Spinal cord (tissue), 10 donors: ENCODE results near the gene TMIE. TPM values are rescaled to one million over a fixed set of nuclear protein-coding genes. Genes with fewer than 3 reads are reported as not detected.
A peak's percentile ranks its signal among the peaks of the same experiment; 100 is the strongest.

ENCODE experiments used
- DNase-seq, 6 donors: peaks; one replicate each; pipeline versions ENCODE4 v3.0.0 to v3.0.0-alpha.2; 2013 to 2015; ENCODE audit warnings: low spot score in 6 of 6, low read depth in 4 of 6
- H3K27ac ChIP-seq: one replicate; pipeline ENCODE4 v1.5.1; 2013; ENCODE audit warnings: low read depth, low read length, control low read depth
- H3K27me3 ChIP-seq: one replicate; pipeline ENCODE4 v1.6.1; 2013; ENCODE audit warnings: low read length; ENCODE audit not compliant: control insufficient read depth, insufficient read depth
- H3K36me3 ChIP-seq: one replicate; pipeline ENCODE4 v1.6.1; 2013; ENCODE audit warnings: low read length; ENCODE audit not compliant: control insufficient read depth, insufficient read depth
- H3K4me1 ChIP-seq: one replicate; pipeline ENCODE4 v1.6.1; 2013; ENCODE audit warnings: low read length; ENCODE audit not compliant: control insufficient read depth, insufficient read depth
- H3K4me3 ChIP-seq: one replicate; pipeline ENCODE4 v1.5.1; 2013; ENCODE audit warnings: low read depth, low read length, control low read depth
- H3K9me3 ChIP-seq: one replicate; pipeline ENCODE4 v1.6.1; 2013; ENCODE audit warnings: low read length; ENCODE audit not compliant: control insufficient read depth, insufficient read depth
- WGBS: methylation state at CpG from one replicate; pipeline ENCODE4 v1.1.5; 2013; ENCODE audit warnings: missing lambda C conversion rate; ENCODE audit not compliant: insufficient coverage; 5-methylcytosine and 5-hydroxymethylcytosine counted together
- long read RNA-seq, 4 donors: transcript quantifications; one replicate each; lab custom pipeline, GENCODE V29; 2026
- polyA plus RNA-seq, 2 donors: library from polyadenylated mRNA; unstranded; fragments of 120-200 nt; gene quantifications; one replicate each; pipeline ENCODE4 v1.2.1, GENCODE V29; 2013; ENCODE audit not compliant: insufficient read length in 2 of 2
- total RNA-seq, 2 donors: library from RNA; depleted of rRNA in 1 of 2; stranded (reverse); fragments of 120-200 nt in 1 of 2; fragments of >200 nt in 1 of 2; gene quantifications; one replicate each; pipeline versions ENCODE4 v1.2.3 to v1.2.4, GENCODE V29; 2013 to 2014
- donor health status: healthy.

The TMIE gene, protein sequence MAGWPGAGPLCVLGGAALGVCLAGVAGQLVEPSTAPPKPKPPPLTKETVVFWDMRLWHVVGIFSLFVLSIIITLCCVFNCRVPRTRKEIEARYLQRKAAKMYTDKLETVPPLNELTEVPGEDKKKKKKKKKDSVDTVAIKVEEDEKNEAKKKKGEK
- total RNA-seq, result 1 to 10 TPM; 1.5 to 1.8 TPM
- polyA plus RNA-seq, result 1 to 10 TPM; 6.2 to 6.8 TPM
- long read RNA-seq, donor 1, partial matches to known transcripts, result 0 of 3 reads
- long read RNA-seq, donor 1, other reads (novel, unspliced or antisense), result 0 of 3 reads
- long read RNA-seq, donor 2, partial matches to known transcripts, result 0 of 2 reads
- long read RNA-seq, donor 2, other reads (novel, unspliced or antisense), result 0 of 2 reads
- long read RNA-seq, donor 3, result 0 reads
- long read RNA-seq, donor 4, result 0 reads

DNA sequence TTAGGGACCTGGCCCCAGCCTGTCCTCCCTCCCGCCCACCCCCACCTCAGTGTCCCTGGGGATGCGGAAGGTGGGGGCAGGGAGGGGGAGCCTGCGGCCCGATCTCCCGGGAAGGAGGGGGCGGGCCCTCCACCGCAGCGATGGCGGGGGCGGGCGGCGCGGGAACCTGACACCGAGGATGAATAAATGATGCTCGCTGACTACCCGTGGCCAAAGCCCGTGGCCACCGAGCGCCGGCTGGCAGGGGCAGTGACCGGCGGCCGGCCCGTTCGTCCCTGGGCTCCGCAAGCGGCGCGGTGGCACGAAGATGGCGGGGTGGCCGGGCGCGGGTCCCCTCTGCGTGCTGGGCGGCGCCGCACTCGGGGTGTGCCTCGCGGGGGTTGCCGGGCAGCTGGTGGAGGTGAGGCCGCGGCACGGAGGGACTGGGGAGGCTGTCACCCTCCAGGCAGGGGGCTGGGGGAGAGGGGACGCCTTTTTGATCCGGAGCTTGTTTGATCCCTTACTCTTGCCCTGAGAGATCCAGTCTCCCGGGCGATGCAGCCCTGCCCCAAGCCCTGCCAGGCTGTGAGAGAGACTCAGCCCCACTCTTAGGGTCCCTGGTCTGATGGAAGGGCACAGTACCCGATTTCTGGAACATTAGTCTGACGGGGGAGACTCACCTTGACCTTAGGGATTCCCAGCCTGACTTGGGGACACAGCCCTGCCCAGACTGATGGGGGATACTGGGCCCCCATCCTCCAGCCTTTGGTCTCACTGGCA is at the start of gene TMIE:
TSS of gene TMIE (plus strand) at position 212 of the 759 bp plus-strand sequence. CDS start at position 308, 96 bp downstream.
- H3K27me3 ChIP-seq, result no peaks in the 10 kb centered on the region
- H3K4me3 ChIP-seq, result peak within 1 kb of the TSS; percentile 24
- 1% methylated on average over 49 of the region's 51 CpGs for WGBS
- H3K4me1 ChIP-seq, result peaks cover 39% of the 10 kb centered on the region
- peak in 3 of 6 donors; percentile 38 to 43 (median 39) for DNase-seq
- H3K9me3 ChIP-seq, result no peaks in the 10 kb centered on the region
- peaks cover 3% of the 10 kb centered on the region for H3K36me3 ChIP-seq
- H3K27ac ChIP-seq, result no peak within 1 kb of the TSS

DNA sequence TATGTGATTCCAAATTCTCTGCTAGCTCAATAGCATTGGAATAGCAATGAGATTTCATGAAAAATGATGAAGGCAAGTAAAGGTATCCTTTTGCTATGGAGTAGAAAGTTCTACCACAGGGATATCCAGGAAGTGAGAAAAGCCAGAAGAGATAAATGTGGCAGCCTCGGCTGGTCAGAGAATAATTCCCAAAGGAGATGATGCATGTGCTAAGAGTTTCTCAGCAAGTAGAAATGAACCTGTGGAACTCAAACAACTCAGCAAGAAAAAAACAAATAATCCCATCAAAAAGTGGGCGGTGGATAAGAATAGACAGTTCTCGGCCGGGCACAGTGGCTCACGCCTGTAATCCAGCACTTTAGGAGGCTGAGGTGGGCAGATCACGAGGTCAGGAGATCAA is 45.9 kb upstream of the TMIE start:
- Histone ChIP-seq H3K4me3 (no peak overlapping the region), H3K36me3 (no peaks in the 10 kb centered on the region), H3K9me3 (no peaks in the 10 kb centered on the region), H3K27ac (no peak overlapping the region), H3K27me3 (no peaks in the 10 kb centered on the region), H3K4me1 (peaks cover 10% of the 10 kb centered on the region)
- 100% methylated on average over 1 of the region's 6 CpGs for WGBS
- no peak for DNase-seq

DNA sequence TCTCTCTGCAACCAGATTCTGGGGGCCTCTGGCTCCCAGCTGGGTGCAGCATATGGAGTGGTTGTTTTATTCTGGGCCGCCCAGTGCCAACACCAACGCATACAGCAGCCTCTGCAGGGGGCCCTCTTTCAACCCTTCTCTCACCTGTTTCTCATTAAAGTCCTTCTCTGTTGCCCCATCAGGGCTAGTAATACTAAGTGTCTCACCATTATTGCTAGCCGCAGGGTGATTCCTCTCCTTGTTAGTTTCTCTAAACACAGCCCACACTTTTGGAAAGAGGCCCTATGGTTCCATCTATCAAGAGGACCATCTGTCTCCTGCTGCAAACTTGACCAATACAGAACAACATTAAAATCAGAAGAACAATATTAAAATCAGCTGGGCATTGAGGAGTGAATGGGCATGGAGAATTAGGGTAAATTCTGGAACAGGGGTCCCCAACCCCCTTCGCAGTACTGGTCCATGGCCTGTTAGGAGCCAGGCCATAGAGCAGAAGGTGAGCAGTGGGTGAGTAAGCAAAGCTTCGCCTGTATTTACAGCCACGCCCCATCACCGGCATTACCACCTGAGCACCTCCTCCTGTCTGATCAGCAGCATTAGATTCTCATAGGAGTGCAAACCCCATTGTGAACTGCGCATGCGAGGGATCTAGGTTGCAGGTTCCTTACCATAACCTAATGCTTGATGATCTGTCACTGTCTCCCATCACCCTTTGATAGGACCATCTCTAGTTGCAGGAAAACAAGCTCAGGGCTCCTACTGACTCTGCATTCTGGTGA is 44.2 kb upstream of the TMIE start:
- 67% methylated on average over 8 of the region's 9 CpGs for WGBS
- DNase-seq, result peak in 1 of 6 donors; percentile 29
- no peak overlapping the region for H3K4me3 ChIP-seq
- H3K9me3 ChIP-seq, result no peaks in the 10 kb centered on the region
- no peaks in the 10 kb centered on the region for H3K27me3 ChIP-seq
- no peak overlapping the region for H3K27ac ChIP-seq
- H3K4me1 ChIP-seq, result peaks cover 21% of the 10 kb centered on the region
- H3K36me3 ChIP-seq, result no peaks in the 10 kb centered on the region

DNA sequence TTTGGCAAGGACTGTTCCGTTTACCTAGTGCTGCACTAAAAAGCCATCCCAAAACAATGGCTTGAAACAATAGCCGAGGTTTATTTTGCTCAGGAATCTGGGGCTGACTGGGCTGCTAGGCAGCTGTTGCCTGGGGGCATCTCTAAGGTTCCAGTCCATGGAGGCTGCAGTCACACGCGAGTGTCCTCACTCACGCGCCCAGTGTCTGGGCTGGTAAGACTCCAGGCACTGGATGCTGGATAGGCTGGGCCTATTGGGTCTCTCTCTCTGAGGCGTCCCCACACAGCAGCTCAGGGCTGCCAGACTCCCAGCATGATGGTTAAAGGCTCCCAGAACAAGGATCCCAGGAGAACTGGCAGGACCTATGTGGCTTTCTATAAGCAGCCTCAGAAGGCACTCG is 41.9 kb upstream of the TMIE start:
- peaks cover 44% of the 10 kb centered on the region for H3K4me1 ChIP-seq
- 53% methylated on average over 8 of the region's 8 CpGs for WGBS

DNA sequence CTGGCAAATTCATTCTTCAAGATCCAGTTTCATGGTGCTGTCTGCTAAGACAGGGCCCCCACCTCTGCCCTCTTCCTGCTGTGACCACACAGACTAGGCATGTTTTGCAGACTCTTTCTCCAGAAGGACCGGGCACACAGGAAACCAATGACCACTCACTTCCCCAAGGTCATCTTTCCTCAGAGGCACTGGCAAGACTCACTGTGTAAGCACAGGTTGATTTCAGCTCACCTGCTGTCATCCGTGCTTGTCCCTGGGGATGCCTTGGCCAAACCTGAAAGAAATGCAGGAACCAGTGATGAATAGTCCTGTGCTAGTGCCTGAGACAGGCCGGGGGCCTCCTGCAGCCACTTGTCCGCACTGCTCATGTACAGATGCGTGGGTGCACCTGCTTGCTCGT is 41.2 kb upstream of the TMIE start:
- no peaks in the 10 kb centered on the region for H3K27me3 ChIP-seq
- no peak for DNase-seq
- 86% methylated on average over 6 of the region's 6 CpGs for WGBS
- peaks cover 49% of the 10 kb centered on the region for H3K4me1 ChIP-seq
- H3K36me3 ChIP-seq, result no peaks in the 10 kb centered on the region
- H3K27ac ChIP-seq, result no peak overlapping the region
- H3K4me3 ChIP-seq, result no peak overlapping the region
- no peaks in the 10 kb centered on the region for H3K9me3 ChIP-seq

More for the DNA sequence above, 41.9 kb upstream of the TMIE start:
- DNase-seq, result peak in 1 of 6 donors; percentile 16
- H3K4me3 ChIP-seq, result no peak overlapping the region
- H3K27me3 ChIP-seq, result no peaks in the 10 kb centered on the region
- H3K27ac ChIP-seq, result no peak overlapping the region
- H3K36me3 ChIP-seq, result no peaks in the 10 kb centered on the region
- H3K9me3 ChIP-seq, result no peaks in the 10 kb centered on the region

DNA sequence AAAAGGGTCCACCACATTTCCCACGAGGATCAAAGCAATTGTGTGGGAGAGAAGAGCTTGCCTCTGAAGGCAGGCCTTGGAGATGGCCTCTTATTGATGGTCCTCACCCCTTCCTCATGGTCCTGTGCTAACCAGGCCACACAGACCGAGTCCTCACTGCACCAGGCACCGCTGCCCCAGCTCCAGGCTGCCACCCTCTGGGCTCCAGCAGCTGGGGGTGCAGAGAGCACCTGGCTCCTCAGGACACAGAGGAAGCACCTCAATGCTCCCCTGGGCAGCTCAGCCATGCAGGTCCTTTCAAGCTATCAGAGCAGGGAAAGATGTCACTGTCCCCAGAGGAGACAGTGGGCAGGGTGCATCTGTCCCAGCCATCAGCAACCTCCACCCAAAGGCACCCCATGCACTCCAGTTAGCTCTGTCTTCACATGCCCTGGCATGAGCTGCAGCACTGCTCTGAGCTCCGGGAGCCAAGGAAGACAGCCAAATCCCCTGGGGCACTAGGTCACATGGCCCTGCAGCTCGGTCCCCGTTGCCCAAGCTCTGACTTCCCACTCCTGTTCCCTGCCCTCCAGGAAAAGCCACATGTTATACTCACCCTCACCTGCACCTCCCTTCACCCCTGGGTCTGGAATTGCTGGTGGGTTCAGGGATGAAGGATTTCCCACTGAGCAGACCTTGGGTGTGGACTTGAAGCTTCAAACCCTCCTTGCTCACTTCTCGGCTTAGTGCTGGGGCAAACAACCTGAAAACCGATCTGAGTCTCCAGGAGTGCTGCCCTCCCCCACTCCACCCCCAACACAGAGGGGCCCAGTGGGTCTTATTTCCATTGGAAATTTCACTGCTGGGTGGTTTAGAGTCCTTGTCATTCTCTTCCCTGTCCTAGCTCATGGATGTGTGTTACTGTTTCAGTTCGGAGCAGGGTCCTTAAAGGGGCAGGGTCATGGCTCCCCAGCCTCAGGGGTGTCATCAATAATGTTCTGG is 40.4 kb upstream of the TMIE start:
- DNase-seq, result no peak
- Histone ChIP-seq H3K4me1 (peaks cover 49% of the 10 kb centered on the region), H3K27ac (no peak overlapping the region), H3K9me3 (no peaks in the 10 kb centered on the region), H3K27me3 (no peaks in the 10 kb centered on the region), H3K4me3 (no peak overlapping the region), H3K36me3 (no peaks in the 10 kb centered on the region)
- 48% methylated on average over 9 of the region's 9 CpGs for WGBS

DNA sequence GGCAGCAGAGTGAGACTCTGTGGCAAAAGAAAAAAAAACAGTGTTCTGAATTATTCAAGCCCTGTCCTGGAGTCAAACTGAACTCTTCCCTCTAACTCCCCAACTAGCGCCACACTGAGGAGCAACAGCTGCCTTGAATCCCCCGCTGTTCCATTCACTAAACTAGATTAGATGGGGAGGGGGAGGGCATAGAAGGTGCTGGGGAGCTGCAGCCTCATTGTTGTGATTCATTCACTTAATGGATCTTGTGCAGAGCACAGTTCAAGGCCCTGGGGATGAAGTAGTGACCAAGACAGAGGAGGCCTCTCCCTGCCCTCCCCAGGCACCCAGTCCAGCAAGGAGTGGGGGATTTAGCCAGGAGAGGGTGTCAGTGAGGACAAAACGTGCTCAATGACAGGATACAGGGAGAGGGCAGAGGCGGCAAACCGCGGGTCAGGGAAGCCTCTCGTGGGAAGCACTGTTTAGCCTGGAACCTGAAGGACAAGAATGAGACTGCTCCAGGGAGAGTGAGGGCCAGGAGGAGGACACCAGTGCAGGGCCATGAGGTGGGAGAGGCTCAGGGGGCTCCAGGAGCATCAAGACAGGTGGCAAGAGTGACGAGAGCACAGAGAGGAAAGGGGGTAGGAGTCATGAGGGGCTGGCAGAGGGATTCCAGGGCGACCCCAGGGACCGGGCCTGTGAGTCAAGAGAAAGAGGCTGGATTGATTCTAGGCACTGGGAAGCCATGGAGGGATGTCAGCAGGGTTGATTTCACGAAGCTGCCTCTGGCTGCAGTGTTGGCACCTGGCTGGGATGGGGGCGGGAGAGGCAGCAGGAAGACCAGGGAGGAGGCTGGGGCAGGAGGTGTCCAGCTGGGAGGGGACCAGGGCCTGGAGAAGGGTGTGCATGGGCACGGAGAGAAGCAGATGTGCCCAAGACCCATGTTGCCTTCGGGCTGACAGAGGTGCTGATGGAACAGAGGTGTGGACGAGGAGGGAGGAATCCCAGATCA is 39.1 kb upstream of the TMIE start:
- DNase-seq, result no peak
- Histone ChIP-seq H3K36me3 (no peaks in the 10 kb centered on the region), H3K9me3 (no peaks in the 10 kb centered on the region), H3K27me3 (no peaks in the 10 kb centered on the region), H3K27ac (no peak overlapping the region), H3K4me3 (no peak overlapping the region), H3K4me1 (peaks cover 58% of the 10 kb centered on the region)
- WGBS, result 68% methylated on average over 13 of the region's 15 CpGs
